ENCODE results near the gene SPIRE2. TPM values are rescaled to one million over a fixed set of nuclear protein-coding genes. Genes with fewer than 3 reads are reported as not detected.
"Not testable (repeated sequence)": the region's sequence is repeated elsewhere in the genome, so short reads cannot be mapped to it uniquely, and the experiment has no call there.

The SPIRE2 gene
- total RNA-seq, 1 experiment from 2014 or later: 21.7 TPM

GRCh38 chr16:89818851-89819403, 9.3 kb upstream of the SPIRE2 start:
- ATAC-seq; BruUV-seq (replicated peaks); H3K9me3 ChIP-seq (ENCODE audit: control insufficient read depth, insufficient read depth, low read depth, low read length); H3K27me3 ChIP-seq (ENCODE audit: control insufficient read depth, insufficient read depth, low read length); DNase-seq (ENCODE audit: low read depth, low spot score); in situ Hi-C loops (cut with HindIII; ENCODE audit: low pct_unique_long_range_greater_than_20kb, low sequenced_read_pairs); H3K36me3 ChIP-seq (ENCODE audit: control insufficient read depth, insufficient read depth, low read length); POLR2A ChIA-PET; H3K4me1 ChIP-seq (ENCODE audit: control insufficient read depth, insufficient read depth, low read length): not testable (repeated sequence)
- H3K4me3 ChIP-seq (ENCODE audit: low read depth in 2 of 2, low read length in 2 of 2): peak overlapping the region; percentile 65 to 69
- peak; percentile 55 for TF ChIP-seq TCF7L2 (IDR thresholded peaks at IDR 0.05; ENCODE audit: low read depth, low read length)
- CTCF ChIA-PET: interaction anchor here (1.4 kb wide), 1 partner anchor 42 kb away, joined by 5 read pairs; no protein-coding TSS in a partner anchor
- intact Hi-C loops (cut with micrococcal nuclease; ENCODE audit: unreplicated experiment): loop anchor here (5.0 kb wide), 1 partner anchor 43 kb away; no protein-coding TSS in a partner anchor
- H3K27ac ChIP-seq (ENCODE audit: low read length): peak overlapping the region; percentile 86; the same call in 1 of the 2 replicates

- H3K36me3 ChIP-seq (ENCODE audit: control insufficient read depth, insufficient read depth, low read length); H3K9me3 ChIP-seq (ENCODE audit: control insufficient read depth, insufficient read depth, low read depth, low read length); CTCF ChIA-PET; in situ Hi-C loops (cut with HindIII; ENCODE audit: low pct_unique_long_range_greater_than_20kb, low sequenced_read_pairs); H3K27me3 ChIP-seq (ENCODE audit: control insufficient read depth, insufficient read depth, low read length); BruUV-seq (replicated peaks); DNase-seq (ENCODE audit: low read depth, low spot score); H3K27ac ChIP-seq (ENCODE audit: low read length); POLR2A ChIA-PET; H3K4me1 ChIP-seq (ENCODE audit: control insufficient read depth, insufficient read depth, low read length); ATAC-seq: not testable (repeated sequence)
- intact Hi-C loops (cut with micrococcal nuclease; ENCODE audit: unreplicated experiment): loop anchor here (5.0 kb wide), 1 partner anchor 43 kb away; no protein-coding TSS in a partner anchor
- H3K4me3 ChIP-seq (ENCODE audit: low read depth in 2 of 2, low read length in 2 of 2): peak overlapping the region; percentile 65 to 69
Observed at GRCh38 chr16:89819448-89819847, 8.8 kb upstream of the SPIRE2 start.

GRCh38 chr16:89821438-89822187, 6.7 kb upstream of the SPIRE2 start:
- intact Hi-C loops (cut with micrococcal nuclease; ENCODE audit: unreplicated experiment) (no loop called here), in situ Hi-C loops (cut with HindIII; ENCODE audit: low pct_unique_long_range_greater_than_20kb, low sequenced_read_pairs) (no loop called here)
- Histone ChIP-seq H3K4me1 (ENCODE audit: control insufficient read depth, insufficient read depth, low read length) (peaks cover 5% of the 10 kb centered on the region; the same call in 1 of the 2 replicates), H3K9me3 (ENCODE audit: control insufficient read depth, insufficient read depth, low read depth, low read length) (no peaks in the 10 kb centered on the region), H3K27me3 (ENCODE audit: control insufficient read depth, insufficient read depth, low read length) (no peaks in the 10 kb centered on the region), H3K27ac (ENCODE audit: low read length) (no peak overlapping the region), H3K4me3 (ENCODE audit: low read depth in 2 of 2, low read length in 2 of 2) (no peak overlapping the region), H3K36me3 (ENCODE audit: control insufficient read depth, insufficient read depth, low read length) (no peaks in the 10 kb centered on the region)
- BruUV-seq (replicated peaks): no TSS peak
- TF ChIP-seq POLR2AphosphoS5 (IDR thresholded peaks at IDR 0.05; ENCODE audit: low read depth, low read length) (no peak), SIN3A (IDR thresholded peaks at IDR 0.05; ENCODE audit: borderline replicate concordance, insufficient read depth, low read depth, low read length) (no peak), CTCF (IDR thresholded peaks at IDR 0.05) (no peak), REST (IDR thresholded peaks at IDR 0.05; ENCODE audit: insufficient read depth in 1 of 2, low read depth in 2 of 2, low read length in 1 of 2) (no peak), TCF7L2 (IDR thresholded peaks at IDR 0.05; ENCODE audit: low read depth, low read length) (no peak)
- CTCF ChIA-PET: no interaction called here
- DNase-seq (ENCODE audit: low read depth, low spot score) (no peak), ATAC-seq (no peak)
- POLR2A ChIA-PET: no interaction called here

Measured in Panc1 (cell line).